A549 treated with RU486 at 1 μM for 4 hours (cell line): ENCODE results near the gene ABO. TPM values are rescaled to one million over a fixed set of nuclear protein-coding genes. Genes with fewer than 3 reads are reported as not detected.

Experiments used
- total RNA-seq: library from RNA; stranded (reverse); fragments of 200-300 nt; extraction: Qiagen RNA extraction; gene quantifications from 5 replicates; pipeline ENCODE4 v1.2.3, GENCODE V29; 2022; ENCODE audit warnings: low read depth

The ABO gene
- total RNA-seq: not detected in 5 replicates

DNA sequence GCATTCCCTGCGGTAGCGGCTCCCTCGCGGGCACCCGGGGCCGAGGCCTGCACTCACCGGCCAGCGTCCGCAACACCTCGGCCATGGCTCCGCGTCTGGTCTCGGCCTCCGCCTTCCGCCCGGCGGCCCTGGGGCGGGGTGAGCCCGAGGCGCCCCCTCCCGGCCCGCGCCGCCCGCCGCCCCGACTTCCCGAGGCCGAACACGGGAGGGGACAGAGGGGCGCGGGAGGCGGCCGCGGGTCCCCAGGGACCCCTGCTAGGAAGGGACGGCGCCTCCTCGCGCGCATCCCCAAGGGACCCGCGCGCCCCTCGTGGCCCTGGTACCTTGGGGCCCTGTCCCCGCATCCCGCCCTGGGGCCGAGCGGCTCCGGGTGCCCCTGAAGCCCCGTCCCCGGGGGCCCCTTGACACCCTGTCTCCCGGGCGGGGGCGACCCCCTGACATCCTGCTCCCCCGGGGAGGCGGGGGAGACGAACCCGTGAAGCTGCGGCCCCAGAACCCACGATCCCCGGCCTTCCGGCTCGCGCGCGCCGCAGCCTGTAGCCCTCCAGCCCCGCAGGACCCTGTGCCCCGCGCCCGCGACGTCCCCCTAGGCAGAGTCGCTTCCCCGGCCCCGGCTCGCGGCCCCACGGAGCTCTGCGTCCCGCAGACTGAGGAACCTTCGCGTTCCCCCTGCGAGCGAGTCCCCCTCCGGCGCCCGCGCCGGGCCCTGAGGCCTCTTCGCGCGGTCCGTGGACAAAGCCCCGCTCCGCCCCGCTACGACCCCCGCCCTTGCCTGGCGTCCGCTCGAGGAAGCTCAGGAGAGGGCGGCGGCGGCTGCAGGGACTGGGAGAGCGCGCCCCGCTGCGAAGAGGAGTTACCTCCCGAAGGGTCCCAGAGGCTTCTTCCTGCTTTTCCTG is at the start of gene ABO:
Gene ABO, minus strand, starts transcription at position 97 of the 896 bp plus-strand sequence.

DNA sequence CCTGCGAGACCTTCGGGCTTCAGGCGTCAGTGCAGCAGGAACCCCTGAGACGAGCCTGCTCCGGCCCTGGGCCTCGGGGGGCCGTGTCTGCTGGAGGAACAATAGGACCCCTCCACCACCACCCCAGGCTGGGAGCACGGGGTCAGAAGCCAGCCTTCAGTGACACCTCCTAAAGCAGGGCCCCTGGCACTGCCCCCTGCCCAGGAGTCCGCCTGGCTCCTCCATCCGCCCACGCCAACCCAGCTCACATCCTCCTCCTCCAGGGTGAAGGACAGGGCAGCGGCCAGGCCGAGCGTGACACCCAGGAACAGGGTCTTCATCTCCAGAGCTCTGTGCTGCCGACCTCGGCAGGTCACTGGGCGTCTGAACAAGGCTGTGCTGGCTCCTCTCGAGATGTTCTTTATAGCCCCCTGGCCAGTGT is 66.1 kb downstream of the ABO start, which contains the start of gene OBP2B:
Gene OBP2B, minus strand, starts transcription at position 371 of the 421 bp plus-strand sequence. Its CDS starts 51 bp downstream, at position 320.

Other genes starting within 250 kb of the ABO start
- gene GTF3C5, start 244.2 kb downstream of the ABO start, total RNA-seq: 57.2 to 74.7 TPM (median 68.8 TPM) in 5 replicates
- 0.31 to 0.74 TPM (median 0.66 TPM) in 5 replicates for gene CEL, start 213.2 kb downstream of the ABO start, total RNA-seq
- 21.6 to 30.1 TPM (median 27.6 TPM) in 5 replicates for gene RALGDS, start 154.0 kb downstream of the ABO start, total RNA-seq
- 1.6 to 2.7 TPM (median 2.2 TPM) in 5 replicates for gene GBGT1, start 111.3 kb downstream of the ABO start, total RNA-seq
- gene OBP2B, start 66.0 kb downstream of the ABO start, total RNA-seq: not detected in 5 replicates
- 19.9 to 33.2 TPM (median 29.0 TPM) in 5 replicates for gene SURF6, start 61.0 kb upstream of the ABO start, total RNA-seq
- gene MED22, start 72.9 kb upstream of the ABO start, total RNA-seq: 21.7 to 33.3 TPM (median 28.9 TPM) in 5 replicates
- 3,299 to 3,689 TPM (median 3,392 TPM) in 5 replicates for gene RPL7A, start 73.0 kb upstream of the ABO start, total RNA-seq
- gene SURF1, start 81.3 kb upstream of the ABO start, total RNA-seq: 35.5 to 51.0 TPM (median 42.0 TPM) in 5 replicates
- 36.9 to 58.0 TPM (median 48.7 TPM) in 5 replicates for gene SURF2, start 81.3 kb upstream of the ABO start, total RNA-seq
- gene SURF4, start 100.9 kb upstream of the ABO start, total RNA-seq: 177 to 208 TPM (median 200 TPM) in 5 replicates
- 0.08 to 1.4 TPM (median 0.67 TPM) in 5 replicates for gene STKLD1, start 101.2 kb upstream of the ABO start, total RNA-seq
- gene REXO4, start 142.8 kb upstream of the ABO start, total RNA-seq: 34.3 to 40.3 TPM (median 36.9 TPM) in 5 replicates
- gene ADAMTS13, start 147.2 kb upstream of the ABO start, total RNA-seq: 0.33 to 0.97 TPM (median 0.46 TPM) in 5 replicates
- gene CACFD1, start 184.8 kb upstream of the ABO start, total RNA-seq: 3.1 to 4.8 TPM (median 4.4 TPM) in 5 replicates
- gene SLC2A6, start 203.9 kb upstream of the ABO start, total RNA-seq: 14.5 to 24.2 TPM (median 20.4 TPM) in 5 replicates
- gene MYMK, start 249.8 kb upstream of the ABO start, total RNA-seq: not detected in 5 replicates